Measurements from ENCODE around the gene SP140. TPM values are rescaled to one million over a fixed set of nuclear protein-coding genes. Genes with fewer than 3 reads are reported as not detected.

The SP140 gene
- total RNA-seq, 1 experiment from 2014 or later: 1.1 TPM

DNA sequence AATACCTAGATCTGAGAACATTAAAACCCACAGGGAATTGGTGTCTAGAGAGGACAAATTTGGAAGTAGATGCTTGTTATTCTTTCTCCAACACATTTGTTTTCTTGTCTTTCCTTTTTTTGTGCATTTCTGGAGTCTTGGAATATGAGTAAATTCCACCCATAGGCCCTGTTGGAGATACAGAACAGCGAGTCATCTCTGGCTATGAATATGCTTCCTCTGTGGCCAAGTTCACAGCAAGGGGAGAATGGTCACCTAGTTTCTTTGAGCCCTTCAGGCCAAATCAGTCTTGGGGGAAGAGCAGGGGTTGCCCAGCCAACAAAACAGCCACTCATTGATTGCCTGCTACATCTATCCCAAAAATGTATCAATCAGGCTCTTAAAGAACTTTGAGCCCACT lies 132.8 kb downstream of the SP140 start:
- in situ Hi-C loops (cut with HindIII; ENCODE audit: low pct_unique_long_range_greater_than_20kb, low sequenced_read_pairs) (no loop called here), intact Hi-C loops (cut with micrococcal nuclease; ENCODE audit: unreplicated experiment) (no loop called here)
- CTCF ChIA-PET: no interaction called here
- Histone ChIP-seq H3K27me3 (ENCODE audit: control insufficient read depth, insufficient read depth, low read length) (no peaks in the 10 kb centered on the region), H3K9me3 (ENCODE audit: control insufficient read depth, insufficient read depth, low read depth, low read length) (peaks cover 5% of the 10 kb centered on the region; the same call in 1 of the 2 replicates), H3K27ac (ENCODE audit: low read length) (no peak overlapping the region), H3K4me1 (ENCODE audit: control insufficient read depth, insufficient read depth, low read length) (no peaks in the 10 kb centered on the region), H3K36me3 (ENCODE audit: control insufficient read depth, insufficient read depth, low read length) (no peaks in the 10 kb centered on the region), H3K4me3 (ENCODE audit: low read depth in 2 of 2, low read length in 2 of 2) (no peak overlapping the region)
- TF ChIP-seq, protein P1, sequence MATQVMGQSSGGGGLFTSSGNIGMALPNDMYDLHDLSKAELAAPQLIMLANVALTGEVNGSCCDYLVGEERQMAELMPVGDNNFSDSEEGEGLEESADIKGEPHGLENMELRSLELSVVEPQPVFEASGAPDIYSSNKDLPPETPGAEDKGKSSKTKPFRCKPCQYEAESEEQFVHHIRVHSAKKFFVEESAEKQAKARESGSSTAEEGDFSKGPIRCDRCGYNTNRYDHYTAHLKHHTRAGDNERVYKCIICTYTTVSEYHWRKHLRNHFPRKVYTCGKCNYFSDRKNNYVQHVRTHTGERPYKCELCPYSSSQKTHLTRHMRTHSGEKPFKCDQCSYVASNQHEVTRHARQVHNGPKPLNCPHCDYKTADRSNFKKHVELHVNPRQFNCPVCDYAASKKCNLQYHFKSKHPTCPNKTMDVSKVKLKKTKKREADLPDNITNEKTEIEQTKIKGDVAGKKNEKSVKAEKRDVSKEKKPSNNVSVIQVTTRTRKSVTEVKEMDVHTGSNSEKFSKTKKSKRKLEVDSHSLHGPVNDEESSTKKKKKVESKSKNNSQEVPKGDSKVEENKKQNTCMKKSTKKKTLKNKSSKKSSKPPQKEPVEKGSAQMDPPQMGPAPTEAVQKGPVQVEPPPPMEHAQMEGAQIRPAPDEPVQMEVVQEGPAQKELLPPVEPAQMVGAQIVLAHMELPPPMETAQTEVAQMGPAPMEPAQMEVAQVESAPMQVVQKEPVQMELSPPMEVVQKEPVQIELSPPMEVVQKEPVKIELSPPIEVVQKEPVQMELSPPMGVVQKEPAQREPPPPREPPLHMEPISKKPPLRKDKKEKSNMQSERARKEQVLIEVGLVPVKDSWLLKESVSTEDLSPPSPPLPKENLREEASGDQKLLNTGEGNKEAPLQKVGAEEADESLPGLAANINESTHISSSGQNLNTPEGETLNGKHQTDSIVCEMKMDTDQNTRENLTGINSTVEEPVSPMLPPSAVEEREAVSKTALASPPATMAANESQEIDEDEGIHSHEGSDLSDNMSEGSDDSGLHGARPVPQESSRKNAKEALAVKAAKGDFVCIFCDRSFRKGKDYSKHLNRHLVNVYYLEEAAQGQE (IDR thresholded peaks at IDR 0.05; ENCODE audit: insufficient read depth in 1 of 2, low read depth in 2 of 2, low read length in 1 of 2): no peak
- no peak for TF ChIP-seq SIN3A (IDR thresholded peaks at IDR 0.05; ENCODE audit: borderline replicate concordance, insufficient read depth, low read depth, low read length)
- POLR2A ChIA-PET: no interaction called here
- BruUV-seq (replicated peaks): no TSS peak
- ATAC-seq (no peak), DNase-seq (ENCODE audit: low read depth, low spot score) (no peak)

DNA sequence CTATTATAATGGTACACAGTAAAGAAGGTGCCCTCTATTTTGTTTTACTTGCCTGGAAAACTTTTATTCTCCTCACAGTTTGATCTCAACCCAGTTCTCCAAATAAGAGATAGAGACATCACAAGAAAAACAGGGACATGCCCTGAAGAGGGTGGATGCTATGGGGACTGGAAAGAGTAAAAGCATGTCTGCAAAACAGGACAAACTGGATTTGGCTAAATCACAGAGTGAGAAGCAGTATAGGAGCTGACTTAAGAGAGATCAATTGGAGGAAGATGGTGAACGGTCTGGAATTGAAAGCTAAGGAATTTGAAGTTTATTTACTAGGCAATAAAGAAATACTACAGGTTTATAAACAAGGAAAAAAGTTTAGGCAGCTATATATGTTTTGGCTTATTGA lies 134.5 kb downstream of the SP140 start:
- CTCF ChIA-PET: no interaction called here
- DNase-seq (ENCODE audit: low read depth, low spot score) (no peak), ATAC-seq (no peak)
- no peaks in the 10 kb centered on the region for H3K4me1 ChIP-seq (ENCODE audit: control insufficient read depth, insufficient read depth, low read length)
- intact Hi-C loops (cut with micrococcal nuclease; ENCODE audit: unreplicated experiment): no loop called here
- no peaks in the 10 kb centered on the region for H3K27me3 ChIP-seq (ENCODE audit: control insufficient read depth, insufficient read depth, low read length)
- POLR2A ChIA-PET: no interaction called here
- H3K4me3 ChIP-seq (ENCODE audit: low read depth in 2 of 2, low read length in 2 of 2): no peak overlapping the region
- TF ChIP-seq TCF7L2 (IDR thresholded peaks at IDR 0.05; ENCODE audit: low read depth, low read length) (no peak), POLR2AphosphoS5 (IDR thresholded peaks at IDR 0.05; ENCODE audit: low read depth, low read length) (no peak), SIN3A (IDR thresholded peaks at IDR 0.05; ENCODE audit: borderline replicate concordance, insufficient read depth, low read depth, low read length) (no peak)
- TF ChIP-seq, protein P1 (IDR thresholded peaks at IDR 0.05; ENCODE audit: insufficient read depth in 1 of 2, low read depth in 2 of 2, low read length in 1 of 2): no peak
- no TSS peak for BruUV-seq (replicated peaks)
- H3K36me3 ChIP-seq (ENCODE audit: control insufficient read depth, insufficient read depth, low read length): no peaks in the 10 kb centered on the region
- H3K27ac ChIP-seq (ENCODE audit: low read length): no peak overlapping the region
- H3K9me3 ChIP-seq (ENCODE audit: control insufficient read depth, insufficient read depth, low read depth, low read length): peaks cover 5% of the 10 kb centered on the region; the same call in 1 of the 2 replicates
- in situ Hi-C loops (cut with HindIII; ENCODE audit: low pct_unique_long_range_greater_than_20kb, low sequenced_read_pairs): no loop called here

DNA sequence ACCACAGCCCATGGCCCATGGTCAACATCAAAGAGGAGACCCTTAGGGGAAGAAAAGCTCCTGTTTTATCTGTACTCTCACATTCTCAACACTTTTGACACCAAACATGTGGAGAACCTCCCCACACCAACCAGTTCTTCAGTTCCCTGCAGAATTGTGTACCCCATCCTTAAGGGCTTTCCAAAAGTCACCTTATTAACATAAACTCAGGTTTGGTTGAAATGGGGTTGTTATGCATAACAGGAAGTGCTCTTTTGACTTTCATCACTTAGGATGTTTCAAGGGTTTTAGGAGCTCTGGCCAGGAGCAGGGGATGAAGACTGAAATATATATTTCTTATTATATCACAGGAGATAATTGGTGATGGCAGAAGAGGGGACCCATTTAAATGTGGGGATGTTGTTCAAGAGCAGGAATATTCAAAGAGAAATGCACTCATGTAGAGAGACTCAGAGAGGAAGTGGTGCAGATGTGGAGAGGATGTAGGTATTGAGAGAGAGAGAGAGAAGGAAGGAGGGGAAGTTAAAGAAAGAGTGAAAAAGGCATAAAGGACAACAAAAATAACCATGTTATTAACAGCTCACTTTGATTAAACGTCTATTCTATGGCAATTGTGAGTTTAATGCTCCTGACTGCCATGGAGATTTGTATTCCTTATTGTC lies 136.6 kb downstream of the SP140 start:
- Histone ChIP-seq H3K27ac (ENCODE audit: low read length) (no peak overlapping the region), H3K4me3 (ENCODE audit: low read depth in 2 of 2, low read length in 2 of 2) (no peak overlapping the region), H3K27me3 (ENCODE audit: control insufficient read depth, insufficient read depth, low read length) (no peaks in the 10 kb centered on the region), H3K9me3 (ENCODE audit: control insufficient read depth, insufficient read depth, low read depth, low read length) (peaks cover 5% of the 10 kb centered on the region; the same call in 1 of the 2 replicates), H3K4me1 (ENCODE audit: control insufficient read depth, insufficient read depth, low read length) (no peaks in the 10 kb centered on the region), H3K36me3 (ENCODE audit: control insufficient read depth, insufficient read depth, low read length) (no peaks in the 10 kb centered on the region)
- BruUV-seq (replicated peaks): no TSS peak
- ATAC-seq: no peak
- CTCF ChIA-PET: no interaction called here
- intact Hi-C loops (cut with micrococcal nuclease; ENCODE audit: unreplicated experiment): no loop called here
- TF ChIP-seq POLR2AphosphoS5 (IDR thresholded peaks at IDR 0.05; ENCODE audit: low read depth, low read length) (no peak), SIN3A (IDR thresholded peaks at IDR 0.05; ENCODE audit: borderline replicate concordance, insufficient read depth, low read depth, low read length) (no peak), TCF7L2 (IDR thresholded peaks at IDR 0.05; ENCODE audit: low read depth, low read length) (no peak)
- TF ChIP-seq, protein P2, sequence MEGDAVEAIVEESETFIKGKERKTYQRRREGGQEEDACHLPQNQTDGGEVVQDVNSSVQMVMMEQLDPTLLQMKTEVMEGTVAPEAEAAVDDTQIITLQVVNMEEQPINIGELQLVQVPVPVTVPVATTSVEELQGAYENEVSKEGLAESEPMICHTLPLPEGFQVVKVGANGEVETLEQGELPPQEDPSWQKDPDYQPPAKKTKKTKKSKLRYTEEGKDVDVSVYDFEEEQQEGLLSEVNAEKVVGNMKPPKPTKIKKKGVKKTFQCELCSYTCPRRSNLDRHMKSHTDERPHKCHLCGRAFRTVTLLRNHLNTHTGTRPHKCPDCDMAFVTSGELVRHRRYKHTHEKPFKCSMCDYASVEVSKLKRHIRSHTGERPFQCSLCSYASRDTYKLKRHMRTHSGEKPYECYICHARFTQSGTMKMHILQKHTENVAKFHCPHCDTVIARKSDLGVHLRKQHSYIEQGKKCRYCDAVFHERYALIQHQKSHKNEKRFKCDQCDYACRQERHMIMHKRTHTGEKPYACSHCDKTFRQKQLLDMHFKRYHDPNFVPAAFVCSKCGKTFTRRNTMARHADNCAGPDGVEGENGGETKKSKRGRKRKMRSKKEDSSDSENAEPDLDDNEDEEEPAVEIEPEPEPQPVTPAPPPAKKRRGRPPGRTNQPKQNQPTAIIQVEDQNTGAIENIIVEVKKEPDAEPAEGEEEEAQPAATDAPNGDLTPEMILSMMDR (IDR thresholded peaks at IDR 0.05): no peak
- TF ChIP-seq, protein P1 (IDR thresholded peaks at IDR 0.05; ENCODE audit: insufficient read depth in 1 of 2, low read depth in 2 of 2, low read length in 1 of 2): no peak
- DNase-seq (ENCODE audit: low read depth, low spot score): no peak
- in situ Hi-C loops (cut with HindIII; ENCODE audit: low pct_unique_long_range_greater_than_20kb, low sequenced_read_pairs): no loop called here
- POLR2A ChIA-PET: no interaction called here
